ENCODE results near the gene DNAJC19. TPM values are rescaled to one million over a fixed set of nuclear protein-coding genes. Genes with fewer than 3 reads are reported as not detected.

The DNAJC19 gene
- total RNA-seq, 1 donor from 2014 or later = 59.3 TPM

GRCh38 chr3:180947761-180948390 lies 41.7 kb downstream of the DNAJC19 start:
- Mint-ChIP-seq H3K4me3 (no peak overlapping the region), H3K27ac (no peak overlapping the region), H3K4me1 (ENCODE audit: low read depth) (peaks cover 25% of the 10 kb centered on the region), H3K27me3 (ENCODE audit: insufficient read depth) (no peaks in the 10 kb centered on the region), H3K9me3 (no peaks in the 10 kb centered on the region), H3K36me3 (ENCODE audit: low read depth) (peaks cover 42% of the 10 kb centered on the region)
- intact Hi-C loops (cut with micrococcal nuclease) = loop anchor here (10.0 kb wide), 1 partner anchor 1363 kb away; no protein-coding TSS in a partner anchor
- DNase-seq (ENCODE audit: low spot score) = no peak

- Mint-ChIP-seq H3K4me3 (no peak overlapping the region), H3K36me3 (ENCODE audit: low read depth) (peaks cover 30% of the 10 kb centered on the region), H3K27ac (no peak overlapping the region), H3K9me3 (no peaks in the 10 kb centered on the region), H3K27me3 (ENCODE audit: insufficient read depth) (no peaks in the 10 kb centered on the region), H3K4me1 (ENCODE audit: low read depth) (peaks cover 11% of the 10 kb centered on the region)
- intact Hi-C loops (cut with micrococcal nuclease) = loop anchor here (10.0 kb wide), 1 partner anchor 1356 kb away; no protein-coding TSS in a partner anchor
- no peak for DNase-seq (ENCODE audit: low spot score)
These were observed 48.7 kb downstream of the DNAJC19 start for GRCh38 chr3:180940826-180941225.

DNA sequence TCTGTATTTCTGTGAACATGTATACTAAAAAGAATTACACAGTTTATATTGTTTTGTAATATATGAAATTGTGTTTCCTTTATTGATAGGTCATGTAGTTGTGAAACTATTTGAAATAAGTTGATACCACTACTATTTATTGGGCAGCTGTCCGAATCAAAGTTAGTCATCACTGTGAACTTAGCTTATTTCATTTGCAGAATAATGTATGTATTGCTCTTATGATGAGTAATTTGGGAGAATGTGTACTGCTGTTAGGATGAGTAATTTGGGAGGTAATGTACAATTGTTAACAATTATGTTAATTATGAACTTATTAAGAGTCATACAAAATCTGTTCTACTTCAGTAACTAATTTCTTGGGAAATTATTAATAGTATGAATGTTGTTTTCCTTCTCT lies 54.9 kb downstream of the DNAJC19 start:
- Mint-ChIP-seq H3K9me3 (no peaks in the 10 kb centered on the region), H3K4me1 (ENCODE audit: low read depth) (peaks cover 15% of the 10 kb centered on the region), H3K27me3 (ENCODE audit: insufficient read depth) (no peaks in the 10 kb centered on the region), H3K27ac (no peak overlapping the region), H3K4me3 (no peak overlapping the region), H3K36me3 (ENCODE audit: low read depth) (peaks cover 23% of the 10 kb centered on the region)
- intact Hi-C loops (cut with micrococcal nuclease) = no loop called here
- DNase-seq (ENCODE audit: low spot score) = no peak

Other genes starting within 250 kb of the DNAJC19 start
- 140 and 141 TPM in 2 replicates for gene FXR1, start 77.1 kb downstream of the DNAJC19 start, total RNA-seq